ENCODE data around the gene SOBP.
"Not testable (repeated sequence)": the region's sequence is repeated elsewhere in the genome, so short reads cannot be mapped to it uniquely, and the experiment has no call there.

Gene SOBP

DNA sequence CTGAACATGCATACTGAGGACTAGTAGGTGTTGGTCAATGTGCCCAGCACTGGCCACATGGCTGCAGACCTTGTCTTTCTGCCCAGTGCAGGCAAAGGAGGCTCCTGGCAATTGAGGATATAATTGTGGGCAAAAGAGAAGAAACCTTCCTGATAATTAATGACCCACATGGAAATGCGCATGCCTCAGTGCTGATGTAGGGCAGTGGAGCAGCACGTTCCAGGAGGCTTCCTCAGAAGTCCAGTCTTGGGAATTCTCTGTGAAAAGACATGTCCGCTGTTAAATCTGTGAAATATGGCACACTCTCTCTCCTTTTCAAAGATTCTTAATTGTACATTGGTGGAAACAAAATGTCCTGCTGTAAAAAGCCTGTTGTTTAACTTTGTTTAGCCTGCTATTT lies 34.7 kb downstream of the SOBP start:
- DNase-seq = no peak

DNA sequence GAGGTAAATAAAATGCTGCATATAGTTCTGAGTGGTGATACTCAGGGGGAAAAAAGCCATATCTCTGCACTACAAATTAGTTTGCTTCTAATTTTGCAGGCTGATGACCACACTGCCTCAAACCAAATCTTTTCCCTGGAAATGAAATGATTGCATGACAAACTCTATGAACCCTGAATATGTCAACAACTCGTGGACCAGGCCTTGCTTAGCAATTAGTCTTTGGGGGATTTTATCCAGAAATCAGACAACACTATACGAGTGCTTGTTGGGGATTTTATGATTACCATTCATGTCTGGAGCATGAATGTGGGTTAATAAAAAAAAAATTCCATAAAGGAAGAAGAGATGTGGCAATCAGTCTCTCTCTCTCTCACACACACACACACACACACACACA lies 42.0 kb downstream of the SOBP start:
- no peak for DNase-seq

DNA sequence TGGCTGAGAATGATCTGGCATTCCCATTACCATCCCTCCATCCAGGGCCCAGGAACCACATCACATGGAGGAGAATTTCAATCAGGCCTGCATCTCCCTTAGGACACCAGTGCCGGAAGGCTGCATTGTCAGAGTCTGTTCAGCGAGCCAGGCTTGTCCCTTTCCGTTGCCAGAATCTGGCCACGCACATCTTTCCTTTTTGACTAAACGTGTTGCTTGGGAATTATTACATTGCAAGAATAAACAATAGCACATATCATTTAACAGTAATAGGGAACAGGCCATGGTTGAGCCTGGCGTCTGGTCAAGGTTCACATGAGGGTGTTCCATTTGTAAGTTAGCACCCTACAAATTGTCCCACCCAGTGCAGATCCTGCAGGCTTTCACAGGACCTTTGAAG lies 42.8 kb downstream of the SOBP start:
- no peak for DNase-seq

DNA sequence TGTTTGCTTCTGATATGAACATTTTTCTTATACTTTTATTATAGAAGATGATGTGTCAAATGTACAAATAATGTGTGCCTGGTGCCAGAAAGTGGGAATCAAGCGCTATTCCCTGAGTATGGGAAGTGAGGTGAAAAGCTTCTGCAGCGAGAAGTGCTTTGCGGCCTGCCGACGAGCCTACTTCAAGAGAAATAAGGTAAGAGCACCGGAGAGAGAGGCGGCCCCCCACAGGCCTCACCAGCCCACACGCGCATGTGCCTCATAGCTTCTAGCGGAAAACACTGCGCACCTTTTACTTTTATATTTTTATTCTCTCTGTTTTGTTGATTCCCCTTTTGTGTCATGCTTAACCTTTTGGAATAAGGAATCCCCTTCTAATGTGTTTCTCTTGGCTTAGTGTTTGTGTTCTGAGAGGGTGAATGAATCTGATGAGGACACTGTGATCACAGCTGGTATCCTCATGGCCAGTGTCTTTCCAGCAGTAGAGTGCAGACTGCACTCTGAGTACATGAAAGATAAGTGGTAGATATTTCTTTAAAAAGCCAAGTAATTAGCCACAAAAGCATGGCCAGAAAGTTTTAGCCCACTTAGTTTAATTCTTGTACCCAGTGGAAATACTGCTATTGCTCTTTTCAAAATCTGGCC lies 43.6 kb downstream of the SOBP start:
- no peak for DNase-seq

- no peak for DNase-seq
Observed at GRCh38 chr6:107534571-107535141, 44.7 kb downstream of the SOBP start.

DNA sequence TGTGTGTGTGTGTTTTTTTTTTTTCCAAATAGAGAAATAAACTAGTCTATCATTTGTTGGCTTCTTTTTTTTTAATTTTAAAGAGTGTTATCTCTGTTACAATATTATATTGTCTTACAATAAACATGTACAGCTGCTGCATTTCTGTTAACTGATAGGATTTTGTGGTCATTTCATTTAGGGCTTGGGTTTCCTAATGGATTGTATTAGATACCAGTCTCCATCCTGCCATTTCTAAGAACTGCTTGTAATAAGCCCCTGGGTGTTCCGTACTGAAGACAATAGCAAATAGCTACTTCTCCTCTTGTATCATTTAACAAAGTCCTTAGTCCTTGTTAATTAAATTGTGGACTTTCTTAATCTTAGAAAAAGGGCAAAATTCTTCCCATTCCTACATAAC lies 45.7 kb downstream of the SOBP start:
- no peak for DNase-seq

- DNase-seq = no peak
Observed at GRCh38 chr6:107536180-107536961, 46.5 kb downstream of the SOBP start.

GRCh38 chr6:107537559-107537958 lies 47.6 kb downstream of the SOBP start:
- DNase-seq = no peak

GRCh38 chr6:107538856-107539387 lies 49.0 kb downstream of the SOBP start:
- DNase-seq = no peak

- no peak for DNase-seq
Observed at GRCh38 chr6:107539409-107539808, 49.5 kb downstream of the SOBP start.

- DNase-seq = no peak
Observed at GRCh38 chr6:107539849-107540464, 50.0 kb downstream of the SOBP start.

GRCh38 chr6:107540465-107540857 lies 50.5 kb downstream of the SOBP start:
- no peak for DNase-seq

DNA sequence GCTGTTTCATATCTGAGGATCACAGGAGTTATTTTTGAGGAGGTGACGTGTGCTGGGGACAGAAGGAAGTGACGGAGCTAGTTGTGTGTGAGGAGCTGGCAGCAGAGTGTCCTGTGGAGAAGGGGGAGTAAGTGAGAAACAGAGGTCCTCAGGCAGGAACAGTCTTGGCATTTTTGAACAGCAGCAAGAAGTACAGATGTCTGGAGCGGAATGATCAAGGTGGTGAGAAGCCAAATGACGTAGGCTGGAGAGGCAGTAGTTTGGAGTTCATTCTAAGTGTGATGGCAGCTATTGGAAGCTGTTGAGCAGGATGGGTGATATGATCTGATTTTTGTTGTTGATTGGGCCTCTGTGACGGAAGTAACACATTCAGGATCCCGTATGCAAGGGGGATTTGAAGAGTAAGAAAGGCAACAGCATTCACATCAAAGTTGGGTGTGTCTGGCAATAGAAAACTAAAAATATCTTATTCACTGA lies 52.3 kb downstream of the SOBP start:
- DNase-seq = no peak

- no peak for DNase-seq
Observed at GRCh38 chr6:107543088-107543487, 53.2 kb downstream of the SOBP start.

GRCh38 chr6:107543567-107543966 lies 53.6 kb downstream of the SOBP start:
- no peak for DNase-seq

- no peak for DNase-seq
Observed at GRCh38 chr6:107545763-107546162, 55.8 kb downstream of the SOBP start.

- DNase-seq = no peak
Observed at GRCh38 chr6:107546691-107547450, 57.0 kb downstream of the SOBP start.

DNA sequence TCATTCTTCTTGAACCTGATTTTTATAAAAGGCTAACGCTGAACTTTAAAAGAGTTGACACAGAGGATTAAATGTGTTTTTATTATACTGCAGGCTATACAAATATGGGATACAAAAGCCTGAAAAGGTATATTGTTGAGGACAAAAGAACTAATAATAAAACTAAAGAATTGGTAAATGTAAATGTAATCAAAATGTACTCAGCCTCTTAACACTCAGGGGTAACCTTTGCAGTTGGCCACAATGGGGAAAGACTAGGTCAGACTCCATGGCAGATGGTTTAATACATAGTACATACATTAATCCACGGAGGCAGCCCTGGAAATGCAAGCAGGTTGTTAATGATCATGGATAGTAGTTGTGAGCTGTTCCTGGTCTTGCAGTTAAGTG lies 57.5 kb downstream of the SOBP start:
- DNase-seq = no peak

GRCh38 chr6:107550241-107550840 lies 60.4 kb downstream of the SOBP start:
- no peak for DNase-seq

DNA sequence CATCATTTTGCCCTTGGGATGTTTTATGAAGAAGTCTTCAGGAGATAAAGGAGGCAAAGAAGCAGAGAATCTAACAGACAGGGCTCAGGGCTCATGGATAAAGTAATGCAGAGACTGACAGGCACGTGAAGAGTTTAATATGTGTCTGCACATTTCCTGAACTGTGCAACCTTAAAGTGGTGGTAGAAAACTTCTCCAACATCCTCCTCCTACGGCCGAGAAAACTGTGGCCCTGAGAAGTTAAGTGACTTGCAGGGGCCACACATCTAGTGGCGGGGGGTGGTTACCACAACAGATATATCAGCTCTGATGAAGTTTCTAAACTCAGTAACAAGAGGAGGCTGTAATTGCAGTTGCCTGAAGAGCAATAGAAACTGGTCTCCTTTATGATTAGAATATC lies 61.0 kb downstream of the SOBP start:
- DNase-seq = no peak

DNA sequence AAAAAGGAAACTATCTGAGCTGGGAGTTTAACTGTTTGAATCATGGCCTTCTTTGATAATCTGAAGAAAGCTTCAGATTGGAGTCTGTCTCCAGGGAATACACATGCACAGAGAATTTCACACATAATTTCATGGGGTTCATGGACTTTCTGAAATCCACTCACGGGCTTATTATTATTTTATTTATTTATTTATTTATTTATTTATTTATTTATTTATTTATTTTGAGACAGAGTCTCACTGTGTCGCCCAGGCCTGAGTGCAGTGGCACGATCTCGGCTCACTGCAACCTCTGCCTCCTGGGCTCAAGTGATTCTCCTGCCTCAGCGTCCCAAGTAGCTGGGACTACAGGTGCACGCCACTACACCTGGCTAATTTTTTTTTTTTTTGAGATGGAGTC lies 63.2 kb downstream of the SOBP start:
- not testable (repeated sequence) for DNase-seq

DNA sequence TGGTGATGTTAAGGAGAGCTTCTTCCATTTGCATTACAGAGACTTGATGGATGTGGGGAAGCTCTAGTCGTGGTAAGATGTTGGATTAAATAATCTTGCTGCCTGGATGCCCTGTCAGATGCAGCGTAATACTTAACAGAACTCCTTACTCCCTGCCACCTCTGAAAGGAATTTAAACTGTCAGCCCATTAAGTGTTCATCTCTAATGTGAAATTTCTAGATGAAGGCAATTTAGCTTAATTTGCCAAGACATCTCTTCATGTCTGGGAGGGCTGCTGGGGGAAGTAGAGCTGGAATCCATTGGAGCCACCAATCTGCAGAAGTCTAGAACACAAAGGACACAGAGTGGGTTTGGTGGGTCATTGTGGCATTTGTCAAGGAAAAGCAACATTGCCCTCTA lies 64.4 kb downstream of the SOBP start:
- no peak for DNase-seq
